ENCODE measurements around the gene MRPL47.
A peak's percentile ranks its signal among the peaks of the same experiment; 100 is the strongest.
"Not testable (repeated sequence)": the region's sequence is repeated elsewhere in the genome, so short reads cannot be mapped to it uniquely, and the experiment has no call there.

The MRPL47 gene

GRCh38 chr3:179604321-179605078, at the start of gene MRPL47, which contains the start of gene NDUFB5:
Gene MRPL47 (minus strand): TSS chr3:179604638. CDS start chr3:179604624, 14 bp downstream.
Gene NDUFB5 (plus strand): TSS chr3:179604794. CDS start chr3:179604816, 22 bp downstream.
- H3K4me3 ChIP-seq (ENCODE audit: low read depth, low read length), result peak within 1 kb of the TSS; percentile 98
- no peak for TF ChIP-seq CTCF (IDR thresholded peaks at IDR 0.05; ENCODE audit: low read depth, low read length)

GRCh38 chr3:179653096-179653797, 48.8 kb upstream of the MRPL47 start:
- TF ChIP-seq CTCF (IDR thresholded peaks at IDR 0.05; ENCODE audit: low read depth, low read length), result no peak
- H3K4me3 ChIP-seq (ENCODE audit: low read depth, low read length), result peak overlapping the region; percentile 86

GRCh38 chr3:179652447-179653095, 48.1 kb upstream of the MRPL47 start, which contains the start of gene USP13:
Gene USP13 (plus strand): TSS chr3:179653040. CDS start chr3:179653226, 186 bp downstream.
- no peak for TF ChIP-seq CTCF (IDR thresholded peaks at IDR 0.05; ENCODE audit: low read depth, low read length)
- H3K4me3 ChIP-seq (ENCODE audit: low read depth, low read length), result peak within 1 kb of the TSS; percentile 86

- no peak for TF ChIP-seq CTCF (IDR thresholded peaks at IDR 0.05; ENCODE audit: low read depth, low read length)
These were observed 47.4 kb upstream of the MRPL47 start for GRCh38 chr3:179651687-179652446.

GRCh38 chr3:179646177-179646576, 41.7 kb upstream of the MRPL47 start:
- H3K4me3 ChIP-seq (ENCODE audit: low read depth, low read length), result no peak overlapping the region
- no peak for TF ChIP-seq CTCF (IDR thresholded peaks at IDR 0.05; ENCODE audit: low read depth, low read length)

More at GRCh38 chr3:179651687-179652446, 47.4 kb upstream of the MRPL47 start:
- peak overlapping the region; percentile 86 for H3K4me3 ChIP-seq (ENCODE audit: low read depth, low read length)

- H3K4me3 ChIP-seq (ENCODE audit: low read depth, low read length), result not testable (repeated sequence)
These were observed 39.4 kb upstream of the MRPL47 start for GRCh38 chr3:179643837-179644236.

GRCh38 chr3:179642871-179643270, 38.4 kb upstream of the MRPL47 start:
- no peak overlapping the region for H3K4me3 ChIP-seq (ENCODE audit: low read depth, low read length)
- TF ChIP-seq CTCF (IDR thresholded peaks at IDR 0.05; ENCODE audit: low read depth, low read length), result no peak

Measured in WI38 (cell line).